Caco-2 (cell line): ENCODE measurements around the gene CDKN2B. TPM values are rescaled to one million over a fixed set of nuclear protein-coding genes. Genes with fewer than 3 reads are reported as not detected.

ENCODE experiments used
- BruUV-seq: library from RNA; stranded (reverse); fragments of 400-500 nt; replicated peaks from 2 replicates; lab custom pipeline; 2021; lab: Mats Ljungman, UMichigan
- CTCF ChIA-PET: fragments of 300-600 bp; sonication (Branson Sonifier 250); formaldehyde crosslinking; loops from one replicate; lab custom pipeline; 2022; ENCODE audit warnings: antibody characterized with exemption; lab: Charles Lee
- POLR2A ChIA-PET: fragments of 300-600 bp; sonication (Branson Sonifier 250); formaldehyde crosslinking; loops from one replicate; lab custom pipeline; 2022; ENCODE audit warnings: antibody characterized with exemption; lab: Charles Lee
- DNase-seq, 2 experiments: peaks; one replicate each; pipeline versions ENCODE4 v3.0.0 to v3.0.0-alpha.2; 2020 to 2022
- H3K27me3 ChIP-seq: replicated peaks from 2 replicates; pipeline ENCODE4 v1.6.0; 2011; ENCODE audit warnings: low read length; ENCODE audit not compliant: control insufficient read depth, insufficient read depth
- H3K36me3 ChIP-seq: 2 replicates; pipeline ENCODE4 v1.5.1; 2011; ENCODE audit warnings: low read length; ENCODE audit not compliant: control insufficient read depth, insufficient read depth
- H3K4me1 ChIP-seq: fragments of 250-450 bp; sonication (Bioruptor Pico); 2 replicates; pipeline ENCODE4 v1.5.1; 2020; ENCODE audit warnings: mild to moderate bottlenecking
- H3K4me3 ChIP-seq: 2 replicates; pipeline ENCODE4 v1.5.1; 2011; ENCODE audit warnings: low read depth, mild to moderate bottlenecking, control low read depth, low read length
- H3K9me3 ChIP-seq: fragments of 250-450 bp; sonication (Bioruptor Pico); 2 replicates; pipeline ENCODE4 v1.5.1; 2020; ENCODE audit warnings: mild to moderate bottlenecking, moderate library complexity
- H3K27ac Mint-ChIP-seq: one replicate; pipeline ENCODE4 v1.8.0; 2022; ENCODE audit warnings: mixed read lengths; ENCODE audit not compliant: unreplicated experiment
- H3K27me3 Mint-ChIP-seq: one replicate; pipeline ENCODE4 v1.8.0; 2022; ENCODE audit warnings: mixed read lengths; ENCODE audit not compliant: insufficient read depth, unreplicated experiment
- H3K36me3 Mint-ChIP-seq: one replicate; pipeline ENCODE4 v1.8.0; 2022; ENCODE audit warnings: mild to moderate bottlenecking, mixed read lengths; ENCODE audit not compliant: insufficient read depth, unreplicated experiment
- H3K4me1 Mint-ChIP-seq: one replicate; pipeline ENCODE4 v1.8.0; 2022; ENCODE audit warnings: low read depth, mixed read lengths; ENCODE audit not compliant: unreplicated experiment
- H3K4me3 Mint-ChIP-seq: one replicate; pipeline ENCODE4 v1.8.0; 2022; ENCODE audit warnings: mild to moderate bottlenecking, moderate library complexity, mixed read lengths; ENCODE audit not compliant: unreplicated experiment
- H3K9me3 Mint-ChIP-seq: one replicate; pipeline ENCODE4 v1.8.0; 2022; ENCODE audit warnings: mixed read lengths; ENCODE audit not compliant: unreplicated experiment
- intact Hi-C: fragments of 100-400 bp; cut with micrococcal nuclease; formaldehyde crosslinking; loops from one replicate; pipeline ENCODE4 v1.10.0; 2022; ENCODE audit not compliant: unreplicated experiment
- total RNA-seq: library from RNA; stranded (reverse); gene quantifications from 2 replicates; pipeline ENCODE4 v1.2.3, GENCODE V29; 2022
- TF ChIP-seq, protein P1 (sequence below), 2 experiments: fragments of 200-600 bp in 1 of 2; IDR thresholded peaks; 1 replicate in 1 of 2; 2 replicates in 1 of 2; pipeline versions ENCODE4 v1.5.1 to v1.8.0; 2011 to 2022; ENCODE audit warnings: antibody characterized with exemption in 1 of 2, control low read depth in 1 of 2, inconsistent platforms in 1 of 2, low read depth in 1 of 2, low read length in 1 of 2, mild to moderate bottlenecking in 1 of 2, moderate library complexity in 1 of 2; ENCODE audit not compliant: insufficient read depth in 1 of 2, severe bottlenecking in 1 of 2, unreplicated experiment in 1 of 2

The CDKN2B gene
- total RNA-seq, 1 experiment from 2014 or later, result 7.6 TPM

GRCh38 chr9:21989440-21990189 lies 19.5 kb downstream of the CDKN2B start:
- BruUV-seq, result no TSS peak
- no peaks in the 10 kb centered on the region for H3K36me3 ChIP-seq
- Mint-ChIP-seq H3K4me3 (no peak overlapping the region), H3K27me3 (no peaks in the 10 kb centered on the region), H3K27ac (no peak overlapping the region), H3K36me3 (no peaks in the 10 kb centered on the region), H3K4me1 (no peaks in the 10 kb centered on the region), H3K9me3 (no peaks in the 10 kb centered on the region)
- intact Hi-C loops, result no loop called here
- no peaks in the 10 kb centered on the region for H3K9me3 ChIP-seq
- no peak for DNase-seq
- H3K4me1 ChIP-seq, result no peaks in the 10 kb centered on the region
- TF ChIP-seq, protein P1, sequence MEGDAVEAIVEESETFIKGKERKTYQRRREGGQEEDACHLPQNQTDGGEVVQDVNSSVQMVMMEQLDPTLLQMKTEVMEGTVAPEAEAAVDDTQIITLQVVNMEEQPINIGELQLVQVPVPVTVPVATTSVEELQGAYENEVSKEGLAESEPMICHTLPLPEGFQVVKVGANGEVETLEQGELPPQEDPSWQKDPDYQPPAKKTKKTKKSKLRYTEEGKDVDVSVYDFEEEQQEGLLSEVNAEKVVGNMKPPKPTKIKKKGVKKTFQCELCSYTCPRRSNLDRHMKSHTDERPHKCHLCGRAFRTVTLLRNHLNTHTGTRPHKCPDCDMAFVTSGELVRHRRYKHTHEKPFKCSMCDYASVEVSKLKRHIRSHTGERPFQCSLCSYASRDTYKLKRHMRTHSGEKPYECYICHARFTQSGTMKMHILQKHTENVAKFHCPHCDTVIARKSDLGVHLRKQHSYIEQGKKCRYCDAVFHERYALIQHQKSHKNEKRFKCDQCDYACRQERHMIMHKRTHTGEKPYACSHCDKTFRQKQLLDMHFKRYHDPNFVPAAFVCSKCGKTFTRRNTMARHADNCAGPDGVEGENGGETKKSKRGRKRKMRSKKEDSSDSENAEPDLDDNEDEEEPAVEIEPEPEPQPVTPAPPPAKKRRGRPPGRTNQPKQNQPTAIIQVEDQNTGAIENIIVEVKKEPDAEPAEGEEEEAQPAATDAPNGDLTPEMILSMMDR (IDR thresholded peaks at IDR 0.05; ENCODE audit: insufficient read depth in 1 of 2, low read depth in 1 of 2, low read length in 1 of 2, severe bottlenecking in 1 of 2, unreplicated experiment in 1 of 2), result no peak
- CTCF ChIA-PET, result no interaction called here
- POLR2A ChIA-PET, result no interaction called here
- H3K4me3 ChIP-seq, result no peak overlapping the region
- H3K27me3 ChIP-seq, result no peaks in the 10 kb centered on the region

DNA sequence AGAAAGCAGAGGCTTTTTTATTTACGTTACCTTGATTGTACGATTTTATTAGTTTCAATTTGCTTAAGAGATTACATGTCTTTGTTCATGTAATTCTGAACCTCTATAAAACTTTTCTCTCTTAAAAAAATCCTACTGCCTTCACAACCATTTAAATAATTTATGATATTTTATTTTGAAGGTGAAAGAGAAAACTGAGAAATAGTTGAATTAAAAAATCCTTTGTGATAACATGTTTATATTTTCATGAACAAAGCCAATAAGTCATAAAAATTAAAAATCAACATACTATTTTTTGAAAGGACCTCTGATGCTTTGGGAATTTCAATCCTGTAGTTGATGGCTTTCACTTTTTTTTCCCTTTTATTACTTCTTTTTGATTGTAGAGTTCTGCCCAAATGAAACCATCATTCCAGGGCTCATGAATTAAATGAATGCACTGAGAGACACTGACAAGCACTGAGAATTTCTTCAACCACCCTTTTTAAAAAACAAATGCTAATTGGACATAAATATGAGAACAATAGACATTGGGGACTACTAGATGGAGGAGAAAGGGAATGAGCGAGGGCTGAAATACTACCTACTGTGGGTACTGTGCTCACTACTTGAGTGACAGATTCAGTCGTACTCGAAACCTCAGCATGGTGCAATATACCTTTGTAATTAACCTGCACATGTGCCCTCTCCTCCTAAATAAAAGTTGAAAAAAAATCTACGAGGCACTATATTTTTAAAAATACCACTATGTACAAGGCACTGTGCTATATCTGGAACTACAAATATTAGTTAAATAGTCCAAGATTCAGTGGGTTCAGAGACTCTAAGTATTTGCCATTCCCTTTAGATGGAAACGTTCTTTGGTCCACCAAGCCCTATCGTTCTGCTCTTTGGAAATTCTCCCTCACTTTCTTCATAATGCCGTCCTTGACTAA lies 20.8 kb downstream of the CDKN2B start:
- Histone ChIP-seq H3K4me3 (no peak overlapping the region), H3K36me3 (no peaks in the 10 kb centered on the region), H3K27me3 (no peaks in the 10 kb centered on the region), H3K4me1 (no peaks in the 10 kb centered on the region), H3K9me3 (no peaks in the 10 kb centered on the region)
- Mint-ChIP-seq H3K9me3 (no peaks in the 10 kb centered on the region), H3K36me3 (no peaks in the 10 kb centered on the region), H3K4me3 (no peak overlapping the region), H3K4me1 (no peaks in the 10 kb centered on the region), H3K27me3 (no peaks in the 10 kb centered on the region), H3K27ac (no peak overlapping the region)
- no TSS peak for BruUV-seq
- ChIA-PET CTCF (no interaction called here), POLR2A (no interaction called here)
- no peak for DNase-seq
- intact Hi-C loops, result no loop called here
- TF ChIP-seq, protein P1 (IDR thresholded peaks at IDR 0.05; ENCODE audit: insufficient read depth in 1 of 2, low read depth in 1 of 2, low read length in 1 of 2, severe bottlenecking in 1 of 2, unreplicated experiment in 1 of 2), result no peak

DNA sequence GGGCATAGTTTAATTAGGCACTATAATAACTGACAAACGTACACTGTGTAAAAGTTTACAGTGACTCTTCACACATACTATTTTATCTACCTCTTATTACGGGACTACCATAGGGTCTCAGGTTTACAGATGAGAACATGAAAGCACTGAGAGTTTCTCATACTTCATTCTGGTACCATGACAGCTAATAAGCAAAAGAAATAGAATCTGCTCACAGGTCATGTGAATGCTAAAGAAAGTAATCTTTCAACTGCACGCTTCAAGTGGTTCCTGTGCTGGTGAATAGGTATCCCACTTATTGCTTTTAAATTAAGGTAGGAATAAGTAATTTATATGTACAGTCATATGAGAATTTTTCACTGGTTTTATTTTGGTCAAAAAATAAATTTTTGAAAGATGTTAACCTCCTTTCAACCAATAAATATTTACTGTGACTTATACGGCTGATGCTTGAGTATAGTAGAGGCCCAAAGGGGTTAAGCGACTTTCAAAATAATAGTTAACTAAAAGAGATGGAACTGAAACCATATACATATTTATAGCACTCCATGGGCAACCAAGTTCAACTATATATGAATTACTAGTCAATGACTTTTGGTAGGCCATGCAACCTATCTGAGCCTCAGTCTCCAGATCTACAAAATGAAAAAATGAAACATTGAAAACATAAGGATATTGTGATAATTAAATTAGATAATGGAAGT lies 23.0 kb downstream of the CDKN2B start:
- intact Hi-C loops, result no loop called here
- no peaks in the 10 kb centered on the region for H3K4me1 ChIP-seq
- no peaks in the 10 kb centered on the region for H3K4me1 Mint-ChIP-seq
- no peaks in the 10 kb centered on the region for H3K27me3 Mint-ChIP-seq
- H3K36me3 Mint-ChIP-seq, result no peaks in the 10 kb centered on the region
- BruUV-seq, result no TSS peak
- H3K27me3 ChIP-seq, result no peaks in the 10 kb centered on the region
- H3K4me3 Mint-ChIP-seq, result no peak overlapping the region
- H3K9me3 Mint-ChIP-seq, result no peaks in the 10 kb centered on the region
- POLR2A ChIA-PET, result no interaction called here
- H3K4me3 ChIP-seq, result no peak overlapping the region
- TF ChIP-seq, protein P1 (IDR thresholded peaks at IDR 0.05; ENCODE audit: insufficient read depth in 1 of 2, low read depth in 1 of 2, low read length in 1 of 2, severe bottlenecking in 1 of 2, unreplicated experiment in 1 of 2), result no peak
- no peaks in the 10 kb centered on the region for H3K9me3 ChIP-seq
- DNase-seq, result no peak
- CTCF ChIA-PET, result no interaction called here
- no peak overlapping the region for H3K27ac Mint-ChIP-seq
- H3K36me3 ChIP-seq, result no peaks in the 10 kb centered on the region
